Measurements from ENCODE around the gene HNRNPH1.

The HNRNPH1 gene

GRCh38 chr5:179585941-179586401, 37.5 kb downstream of the HNRNPH1 start:
- no peak overlapping the region for H3K9ac ChIP-seq (ENCODE audit: low read length)
- H3K27me3 ChIP-seq (ENCODE audit: control insufficient read depth, insufficient read depth, low read length): no peaks in the 10 kb centered on the region
- no peak overlapping the region for H3K27ac ChIP-seq (ENCODE audit: low read depth, low read length)
- H3K36me3 ChIP-seq (ENCODE audit: control insufficient read depth, insufficient read depth, low read length): peaks cover 27% of the 10 kb centered on the region
- H3K4me1 ChIP-seq (ENCODE audit: control insufficient read depth, insufficient read depth, low read length): no peaks in the 10 kb centered on the region
- no peak overlapping the region for H3K4me3 ChIP-seq (ENCODE audit: low read length)

GRCh38 chr5:179577286-179577960, 46.0 kb downstream of the HNRNPH1 start:
- Histone ChIP-seq H3K27ac (ENCODE audit: low read depth, low read length) (no peak overlapping the region), H3K27me3 (ENCODE audit: control insufficient read depth, insufficient read depth, low read length) (no peaks in the 10 kb centered on the region), H3K4me3 (ENCODE audit: low read length) (no peak overlapping the region), H3K9ac (ENCODE audit: low read length) (no peak overlapping the region), H3K36me3 (ENCODE audit: control insufficient read depth, insufficient read depth, low read length) (peaks cover 4% of the 10 kb centered on the region), H3K4me1 (ENCODE audit: control insufficient read depth, insufficient read depth, low read length) (no peaks in the 10 kb centered on the region)

GRCh38 chr5:179572386-179572785, 51.1 kb downstream of the HNRNPH1 start:
- Histone ChIP-seq H3K4me1 (ENCODE audit: control insufficient read depth, insufficient read depth, low read length) (no peaks in the 10 kb centered on the region), H3K27ac (ENCODE audit: low read depth, low read length) (no peak overlapping the region), H3K9ac (ENCODE audit: low read length) (no peak overlapping the region), H3K27me3 (ENCODE audit: control insufficient read depth, insufficient read depth, low read length) (no peaks in the 10 kb centered on the region), H3K4me3 (ENCODE audit: low read length) (no peak overlapping the region), H3K36me3 (ENCODE audit: control insufficient read depth, insufficient read depth, low read length) (peaks cover 20% of the 10 kb centered on the region)

DNA sequence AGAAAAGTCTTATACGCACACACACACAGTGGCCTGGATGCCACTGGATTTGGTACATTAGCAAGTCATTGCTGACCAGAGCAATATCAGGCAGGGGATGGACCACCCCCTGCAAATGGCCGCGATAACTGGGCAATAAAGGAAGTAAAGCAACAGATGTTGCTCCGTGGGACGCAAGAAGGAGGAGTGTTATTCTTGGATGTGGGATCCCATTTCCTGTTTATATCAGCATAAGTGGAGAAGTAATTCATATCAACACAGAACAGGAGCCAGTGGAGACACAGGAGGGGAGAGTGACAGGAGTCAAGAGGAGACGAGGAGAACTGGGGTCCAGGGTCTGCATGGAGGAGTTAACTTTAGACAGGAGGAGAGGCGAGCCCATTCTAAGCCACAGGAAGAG, 54.8 kb downstream of the HNRNPH1 start:
- no peak overlapping the region for H3K4me3 ChIP-seq (ENCODE audit: low read length)
- H3K9ac ChIP-seq (ENCODE audit: low read length): no peak overlapping the region
- H3K27me3 ChIP-seq (ENCODE audit: control insufficient read depth, insufficient read depth, low read length): no peaks in the 10 kb centered on the region
- H3K27ac ChIP-seq (ENCODE audit: low read depth, low read length): no peak overlapping the region
- H3K36me3 ChIP-seq (ENCODE audit: control insufficient read depth, insufficient read depth, low read length): peaks cover 27% of the 10 kb centered on the region
- no peaks in the 10 kb centered on the region for H3K4me1 ChIP-seq (ENCODE audit: control insufficient read depth, insufficient read depth, low read length)

GRCh38 chr5:179564526-179564925, 58.9 kb downstream of the HNRNPH1 start:
- Histone ChIP-seq H3K4me3 (ENCODE audit: low read length) (no peak overlapping the region), H3K9ac (ENCODE audit: low read length) (no peak overlapping the region), H3K4me1 (ENCODE audit: control insufficient read depth, insufficient read depth, low read length) (no peaks in the 10 kb centered on the region), H3K36me3 (ENCODE audit: control insufficient read depth, insufficient read depth, low read length) (peaks cover 25% of the 10 kb centered on the region), H3K27ac (ENCODE audit: low read depth, low read length) (no peak overlapping the region), H3K27me3 (ENCODE audit: control insufficient read depth, insufficient read depth, low read length) (no peaks in the 10 kb centered on the region)
